CD4-positive, alpha-beta memory T cell (primary cell): ENCODE data around the gene TET2. TPM values are rescaled to one million over a fixed set of nuclear protein-coding genes. Genes with fewer than 3 reads are reported as not detected.
A peak's percentile ranks its signal among the peaks of the same experiment; 100 is the strongest.

Experiments used
- CTCF ChIA-PET: fragments of 350-600 bp; sonication (Branson Sonifier 250); formaldehyde crosslinking; loops from one replicate; lab custom pipeline; 2021; ENCODE audit warnings: inconsistent platforms; ENCODE audit not compliant: partially characterized antibody; lab: Charles Lee
- POLR2A ChIA-PET: fragments of 350-600 bp; sonication (Branson Sonifier 250); formaldehyde crosslinking; loops from one replicate; lab custom pipeline; 2021; ENCODE audit not compliant: partially characterized antibody; lab: Charles Lee
- DNase-seq, 5 donors: peaks; one replicate each; pipeline versions ENCODE4 v3.0.0 to v3.0.0-alpha.2; 2020 to 2022; ENCODE audit warnings: mixed read lengths in 1 of 5
- H3K27ac ChIP-seq: one replicate; pipeline ENCODE4 v1.7.0; 2013; ENCODE audit warnings: low read depth, low read length
- H3K27me3 ChIP-seq: 2 replicates; pipeline ENCODE4 v1.7.0; 2013; ENCODE audit warnings: mild to moderate bottlenecking, low read length, moderate library complexity; ENCODE audit not compliant: insufficient read depth
- H3K36me3 ChIP-seq: 2 replicates; pipeline ENCODE4 v1.7.0; 2013; ENCODE audit warnings: mild to moderate bottlenecking, low read length, moderate library complexity; ENCODE audit not compliant: insufficient read depth
- H3K4me1 ChIP-seq: 2 replicates; pipeline ENCODE4 v1.7.0; 2013; ENCODE audit warnings: mild to moderate bottlenecking, low read length, moderate library complexity; ENCODE audit not compliant: insufficient read depth
- H3K4me3 ChIP-seq, 2 donors: one replicate each; pipeline ENCODE4 v1.7.0; 2013; ENCODE audit warnings: low read length in 2 of 2, mild to moderate bottlenecking in 1 of 2
- H3K9me3 ChIP-seq, 2 donors: one replicate each; pipeline ENCODE4 v1.7.0; 2013; ENCODE audit warnings: low read length in 2 of 2, control low read depth in 1 of 2; ENCODE audit not compliant: control insufficient read depth in 1 of 2
- H3K27ac Mint-ChIP-seq, 7 donors: one replicate each; pipeline ENCODE4 v1.8.0; 2020 to 2021; ENCODE audit warnings: mixed read lengths in 7 of 7, mild to moderate bottlenecking in 6 of 7, inconsistent platforms in 3 of 7, moderate library complexity in 3 of 7
- H3K27me3 Mint-ChIP-seq, 2 donors: one replicate each; pipeline ENCODE4 v1.8.0; 2020 to 2021; ENCODE audit warnings: mixed read lengths in 2 of 2
- H3K36me3 Mint-ChIP-seq, 2 donors: one replicate each; pipeline ENCODE4 v1.8.0; 2020 to 2021; ENCODE audit warnings: mixed read lengths in 2 of 2, inconsistent platforms in 1 of 2, mild to moderate bottlenecking in 1 of 2
- H3K4me1 Mint-ChIP-seq, 4 donors: one replicate each; pipeline ENCODE4 v1.8.0; 2020 to 2021; ENCODE audit warnings: mixed read lengths in 4 of 4, mild to moderate bottlenecking in 1 of 4
- H3K4me3 Mint-ChIP-seq, 8 donors: one replicate each; pipeline ENCODE4 v1.8.0; 2020 to 2021; ENCODE audit warnings: mixed read lengths in 8 of 8, mild to moderate bottlenecking in 7 of 8, moderate library complexity in 6 of 8, inconsistent platforms in 3 of 8
- H3K9me3 Mint-ChIP-seq, 8 donors: one replicate each; pipeline ENCODE4 v1.8.0; 2020 to 2021; ENCODE audit warnings: mixed read lengths in 8 of 8, mild to moderate bottlenecking in 5 of 8, inconsistent platforms in 3 of 8, moderate library complexity in 1 of 8
- intact Hi-C: fragments of 100-400 bp; cut with micrococcal nuclease; formaldehyde crosslinking; loops from one replicate; pipeline ENCODE4 v1.15.1; 2023
- polyA plus RNA-seq, 2 donors: library from polyadenylated mRNA; unstranded; fragments of 300-500 nt; fragmentation: Illumina TruSeq; gene quantifications; one replicate each; pipeline ENCODE4 v1.2.3, GENCODE V29; 2021
- total RNA-seq, 2 experiments: library from RNA; stranded (reverse); gene quantifications; one replicate each; pipeline ENCODE4 v1.2.3, GENCODE V29; 2021

Gene TET2
- total and polyA plus RNA-seq, 4 experiments from 2014 or later = 9.7 to 20.7 (median 16.9) TPM

DNA sequence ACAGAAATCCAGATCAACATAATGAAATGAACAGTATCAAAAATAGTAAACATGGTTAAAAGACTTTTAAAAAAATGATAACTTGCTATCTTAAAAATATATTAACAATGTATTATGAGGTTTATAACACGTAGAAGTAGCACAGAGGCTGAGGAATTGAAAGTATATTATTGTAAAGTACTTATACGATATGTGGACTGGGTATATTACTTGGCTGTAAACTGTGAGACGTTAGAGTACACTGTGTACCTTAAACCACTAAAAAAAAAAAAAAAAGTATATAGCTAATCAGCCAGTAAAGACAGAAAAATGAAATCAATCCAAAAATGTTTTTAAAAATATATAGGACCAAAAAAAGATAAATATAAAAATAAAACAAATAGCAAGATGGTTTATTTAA, 120.6 kb downstream of the TET2 start:
- H3K4me3 Mint-ChIP-seq = no peak overlapping the region
- Histone ChIP-seq H3K27ac (no peak overlapping the region), H3K36me3 (peaks cover 8% of the 10 kb centered on the region), H3K9me3 (no peaks in the 10 kb centered on the region), H3K4me1 (no peaks in the 10 kb centered on the region), H3K27me3 (no peaks in the 10 kb centered on the region), H3K4me3 (no peak overlapping the region)
- H3K9me3 Mint-ChIP-seq = peaks cover 0 to 2% (median 0%) of the 10 kb centered on the region in 8 donors
- intact Hi-C loops = no loop called here
- peaks cover 57 to 74% of the 10 kb centered on the region in 2 donors for H3K36me3 Mint-ChIP-seq
- no peak overlapping the region for H3K27ac Mint-ChIP-seq
- ChIA-PET CTCF (no interaction called here), POLR2A (no interaction called here)
- no peak for DNase-seq
- H3K27me3 Mint-ChIP-seq = no peaks in the 10 kb centered on the region
- H3K4me1 Mint-ChIP-seq = peaks cover 0 to 2% (median 0%) of the 10 kb centered on the region in 4 donors

DNA sequence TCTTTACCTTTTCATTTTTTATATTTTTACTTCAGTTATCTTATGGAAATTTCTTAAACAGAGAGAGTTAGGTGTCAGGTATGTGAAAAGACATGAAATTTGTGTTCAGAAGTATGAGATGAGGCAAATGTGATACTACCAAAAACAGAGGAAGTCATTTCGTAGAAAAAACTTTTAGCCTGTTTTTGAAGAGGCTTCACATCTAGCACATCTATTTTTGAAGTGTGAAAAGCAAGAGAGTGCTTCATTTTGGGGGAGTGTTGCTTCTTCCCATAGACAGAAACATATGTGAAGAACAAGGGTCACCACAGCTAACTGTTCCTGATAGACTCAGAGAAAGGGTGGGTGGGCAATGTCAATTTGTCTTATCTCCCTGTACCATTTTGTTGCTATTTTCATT, 125.3 kb downstream of the TET2 start:
- no peak for DNase-seq
- Histone ChIP-seq H3K36me3 (peaks cover 26% of the 10 kb centered on the region), H3K9me3 (no peaks in the 10 kb centered on the region), H3K27me3 (no peaks in the 10 kb centered on the region), H3K4me1 (no peaks in the 10 kb centered on the region), H3K27ac (no peak overlapping the region), H3K4me3 (no peak overlapping the region)
- POLR2A ChIA-PET = no interaction called here
- intact Hi-C loops = no loop called here
- Mint-ChIP-seq H3K27ac (peak overlapping the region in 1 of 7 donors; percentile 51), H3K9me3 (no peaks in the 10 kb centered on the region), H3K27me3 (no peaks in the 10 kb centered on the region), H3K36me3 (peaks cover 80% of the 10 kb centered on the region in 2 donors), H3K4me3 (no peak overlapping the region), H3K4me1 (peaks cover 0 to 4% (median 1%) of the 10 kb centered on the region in 4 donors)
- CTCF ChIA-PET = interaction anchor here (1.2 kb wide), 1 partner anchor 14 kb away, joined by 4 read pairs; no protein-coding TSS in a partner anchor

DNA sequence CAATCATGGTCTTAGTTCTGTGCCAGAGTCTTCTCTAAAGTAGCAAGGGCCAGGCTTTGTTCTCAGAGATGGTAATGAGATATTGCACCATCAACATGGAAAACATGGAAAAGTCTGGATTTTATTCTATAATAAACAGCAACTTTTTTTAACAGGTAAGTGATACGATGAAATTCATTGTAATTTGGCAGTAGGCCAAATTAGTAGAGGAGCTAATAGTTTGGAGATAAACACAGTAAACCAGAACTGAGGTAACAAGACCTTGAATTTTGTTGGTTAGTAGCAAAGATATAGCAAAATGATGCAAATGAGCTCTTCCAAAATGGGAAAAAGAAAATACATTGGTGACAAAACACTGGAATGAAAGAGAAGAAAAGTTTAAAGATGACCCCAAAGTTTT, 126.6 kb downstream of the TET2 start:
- CTCF ChIA-PET = interaction anchor here (1.2 kb wide), 2 partner anchors 15 to 201 kb away, joined by 3 to 4 read pairs; partner anchors contain the start of gene PPA2
- peaks cover 0 to 5% (median 2%) of the 10 kb centered on the region in 4 donors for H3K4me1 Mint-ChIP-seq

GRCh38 chr4:105274090-105274489, 127.4 kb downstream of the TET2 start:
- ChIA-PET CTCF (interaction anchor here (1.2 kb wide), 1 partner anchor 200 kb away, joined by 3 read pairs; the partner anchor contains the start of gene PPA2), POLR2A (no interaction called here)
- Mint-ChIP-seq H3K27ac (peak overlapping the region in 1 of 7 donors; percentile 7), H3K9me3 (no peaks in the 10 kb centered on the region), H3K4me3 (no peak overlapping the region), H3K27me3 (no peaks in the 10 kb centered on the region), H3K36me3 (peaks cover 72 to 75% of the 10 kb centered on the region in 2 donors), H3K4me1 (peaks cover 0 to 5% (median 2%) of the 10 kb centered on the region in 4 donors)
- Histone ChIP-seq H3K4me1 (no peaks in the 10 kb centered on the region), H3K36me3 (peaks cover 26% of the 10 kb centered on the region), H3K27me3 (no peaks in the 10 kb centered on the region), H3K27ac (no peak overlapping the region), H3K9me3 (no peaks in the 10 kb centered on the region), H3K4me3 (no peak overlapping the region)
- DNase-seq = no peak
- intact Hi-C loops = no loop called here

More for the DNA sequence above, 126.6 kb downstream of the TET2 start:
- no peak for DNase-seq
- Mint-ChIP-seq H3K27me3 (no peaks in the 10 kb centered on the region), H3K36me3 (peaks cover 78 to 79% of the 10 kb centered on the region in 2 donors), H3K9me3 (no peaks in the 10 kb centered on the region), H3K4me3 (no peak overlapping the region), H3K27ac (peak overlapping the region in 4 of 7 donors; percentile 0 to 76 (median 39))
- no peaks in the 10 kb centered on the region for H3K27me3 ChIP-seq
- no peaks in the 10 kb centered on the region for H3K9me3 ChIP-seq
- peaks cover 26% of the 10 kb centered on the region for H3K36me3 ChIP-seq
- intact Hi-C loops = no loop called here
- H3K4me3 ChIP-seq = no peak overlapping the region
- POLR2A ChIA-PET = no interaction called here
- H3K27ac ChIP-seq = no peak overlapping the region
- no peaks in the 10 kb centered on the region for H3K4me1 ChIP-seq

DNA sequence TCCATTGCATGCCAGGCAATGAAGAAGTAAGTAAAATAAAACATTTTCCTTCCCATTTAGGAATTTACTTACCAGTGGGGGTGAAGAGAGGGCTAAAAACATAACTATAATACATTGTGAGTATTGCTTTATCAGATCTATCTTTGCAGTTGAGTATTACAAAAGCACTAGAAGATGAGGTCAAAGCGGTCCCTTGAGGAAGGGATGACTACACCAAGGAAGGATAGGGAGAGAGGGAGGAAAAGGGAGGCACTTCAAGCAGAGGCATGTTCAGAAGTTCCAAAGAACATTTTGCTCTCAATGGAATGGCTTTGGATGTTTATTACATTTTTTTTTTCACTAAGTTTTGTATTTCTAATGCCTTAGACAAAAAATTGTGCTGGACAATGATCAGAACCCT, 127.8 kb downstream of the TET2 start:
- H3K4me3 ChIP-seq = no peak overlapping the region
- no peak overlapping the region for H3K4me3 Mint-ChIP-seq
- H3K9me3 Mint-ChIP-seq = no peaks in the 10 kb centered on the region
- intact Hi-C loops = no loop called here
- no peak overlapping the region for H3K27ac ChIP-seq
- H3K36me3 ChIP-seq = peaks cover 22% of the 10 kb centered on the region
- H3K9me3 ChIP-seq = no peaks in the 10 kb centered on the region
- H3K4me1 Mint-ChIP-seq = peaks cover 0 to 6% (median 2%) of the 10 kb centered on the region in 4 donors
- ChIA-PET CTCF (no interaction called here), POLR2A (no interaction called here)
- H3K27me3 Mint-ChIP-seq = no peaks in the 10 kb centered on the region
- no peaks in the 10 kb centered on the region for H3K4me1 ChIP-seq
- H3K27ac Mint-ChIP-seq = no peak overlapping the region
- DNase-seq = no peak
- no peaks in the 10 kb centered on the region for H3K27me3 ChIP-seq
- peaks cover 68 to 70% of the 10 kb centered on the region in 2 donors for H3K36me3 Mint-ChIP-seq

- H3K4me3 Mint-ChIP-seq = no peak overlapping the region
- CTCF ChIA-PET = no interaction called here
Observed at GRCh38 chr4:105276361-105277104, 129.9 kb downstream of the TET2 start.

GRCh38 chr4:105277702-105278101, 131.0 kb downstream of the TET2 start:
- Histone ChIP-seq H3K27me3 (no peaks in the 10 kb centered on the region), H3K4me1 (no peaks in the 10 kb centered on the region), H3K9me3 (no peaks in the 10 kb centered on the region), H3K4me3 (no peak overlapping the region), H3K36me3 (peaks cover 14% of the 10 kb centered on the region), H3K27ac (no peak overlapping the region)
- ChIA-PET CTCF (no interaction called here), POLR2A (no interaction called here)
- peaks cover 38 to 40% of the 10 kb centered on the region in 2 donors for H3K36me3 Mint-ChIP-seq
- H3K4me1 Mint-ChIP-seq = peaks cover 0 to 6% (median 2%) of the 10 kb centered on the region in 4 donors
- intact Hi-C loops = no loop called here
- H3K27ac Mint-ChIP-seq = no peak overlapping the region
- H3K4me3 Mint-ChIP-seq = no peak overlapping the region
- DNase-seq = no peak
- no peaks in the 10 kb centered on the region for H3K9me3 Mint-ChIP-seq
- no peaks in the 10 kb centered on the region for H3K27me3 Mint-ChIP-seq

More at GRCh38 chr4:105276361-105277104, 129.9 kb downstream of the TET2 start:
- Histone ChIP-seq H3K36me3 (peaks cover 20% of the 10 kb centered on the region), H3K4me3 (no peak overlapping the region), H3K27me3 (no peaks in the 10 kb centered on the region), H3K4me1 (no peaks in the 10 kb centered on the region), H3K27ac (no peak overlapping the region), H3K9me3 (no peaks in the 10 kb centered on the region)
- no peaks in the 10 kb centered on the region for H3K9me3 Mint-ChIP-seq
- H3K27me3 Mint-ChIP-seq = no peaks in the 10 kb centered on the region
- DNase-seq = no peak
- POLR2A ChIA-PET = interaction anchor here (0.9 kb wide), 1 partner anchor 198 kb away, joined by 3 read pairs; the partner anchor contains the start of gene PPA2
- peaks cover 0 to 6% (median 2%) of the 10 kb centered on the region in 4 donors for H3K4me1 Mint-ChIP-seq
- H3K36me3 Mint-ChIP-seq = peaks cover 49 to 52% of the 10 kb centered on the region in 2 donors
- peak overlapping the region in 1 of 7 donors; percentile 18 for H3K27ac Mint-ChIP-seq
- intact Hi-C loops = no loop called here
